Muscle layer of duodenum (tissue), 2 donors: ENCODE measurements around the gene P2RX5.

ENCODE experiments used
- H3K27ac ChIP-seq: one replicate; pipeline ENCODE4 v1.7.0; 2013; ENCODE audit warnings: mild to moderate bottlenecking, low read length
- H3K27me3 ChIP-seq: one replicate; pipeline ENCODE4 v1.7.0; 2013; ENCODE audit warnings: low read depth, mild to moderate bottlenecking, control low read depth, low read length
- H3K36me3 ChIP-seq, 2 donors: one replicate each; pipeline ENCODE4 v1.7.0; 2013; ENCODE audit warnings: low read length in 2 of 2, control low read depth in 1 of 2, mild to moderate bottlenecking in 1 of 2; ENCODE audit not compliant: insufficient read depth in 2 of 2, control insufficient read depth in 1 of 2
- H3K4me1 ChIP-seq, 2 donors: one replicate each; pipeline ENCODE4 v1.7.0; 2013; ENCODE audit warnings: low read length in 2 of 2, mild to moderate bottlenecking in 2 of 2, control low read depth in 1 of 2, moderate library complexity in 1 of 2; ENCODE audit not compliant: insufficient read depth in 2 of 2, control insufficient read depth in 1 of 2
- H3K4me3 ChIP-seq, 2 donors: one replicate each; pipeline ENCODE4 v1.7.0; 2013; ENCODE audit warnings: low read length in 2 of 2, low read depth in 1 of 2, mild to moderate bottlenecking in 1 of 2
- H3K9me3 ChIP-seq, 2 donors: one replicate each; pipeline ENCODE4 v1.7.0; 2013; ENCODE audit warnings: low read length in 2 of 2, control low read depth in 1 of 2, mild to moderate bottlenecking in 1 of 2; ENCODE audit not compliant: control insufficient read depth in 1 of 2
- donor health status: healthy.

Gene P2RX5

GRCh38 chr17:3647769-3648555 is 48.0 kb downstream of the P2RX5 start:
- Histone ChIP-seq H3K9me3 (no peaks in the 10 kb centered on the region), H3K27me3 (no peaks in the 10 kb centered on the region), H3K4me3 (no peak overlapping the region), H3K36me3 (peaks cover 3 to 14% of the 10 kb centered on the region in 2 donors), H3K4me1 (no peaks in the 10 kb centered on the region), H3K27ac (no peak overlapping the region)

GRCh38 chr17:3647251-3647650 is 48.7 kb downstream of the P2RX5 start:
- Histone ChIP-seq H3K36me3 (peaks cover 6 to 10% of the 10 kb centered on the region in 2 donors), H3K27me3 (no peaks in the 10 kb centered on the region), H3K4me1 (no peaks in the 10 kb centered on the region), H3K27ac (no peak overlapping the region), H3K4me3 (no peak overlapping the region), H3K9me3 (no peaks in the 10 kb centered on the region)

- Histone ChIP-seq H3K4me1 (no peaks in the 10 kb centered on the region), H3K36me3 (peaks cover 6 to 10% of the 10 kb centered on the region in 2 donors), H3K27ac (no peak overlapping the region), H3K4me3 (no peak overlapping the region), H3K27me3 (no peaks in the 10 kb centered on the region), H3K9me3 (no peaks in the 10 kb centered on the region)
Measured at GRCh38 chr17:3645310-3645709, 50.6 kb downstream of the P2RX5 start.

- peaks cover 10 to 14% of the 10 kb centered on the region in 2 donors for H3K36me3 ChIP-seq
Measured at GRCh38 chr17:3643889-3644349, 52.0 kb downstream of the P2RX5 start.

GRCh38 chr17:3641717-3642486 is 54.1 kb downstream of the P2RX5 start:
- Histone ChIP-seq H3K9me3 (no peaks in the 10 kb centered on the region), H3K27me3 (no peaks in the 10 kb centered on the region), H3K4me3 (no peak overlapping the region), H3K27ac (no peak overlapping the region), H3K36me3 (peaks cover 5 to 10% of the 10 kb centered on the region in 2 donors), H3K4me1 (peaks cover 0 to 8% of the 10 kb centered on the region in 2 donors)

More at GRCh38 chr17:3643889-3644349, 52.0 kb downstream of the P2RX5 start:
- Histone ChIP-seq H3K4me3 (no peak overlapping the region), H3K27me3 (no peaks in the 10 kb centered on the region), H3K27ac (no peak overlapping the region), H3K9me3 (no peaks in the 10 kb centered on the region), H3K4me1 (no peaks in the 10 kb centered on the region)

GRCh38 chr17:3641014-3641413 is 54.9 kb downstream of the P2RX5 start:
- peaks cover 0 to 9% of the 10 kb centered on the region in 2 donors for H3K4me1 ChIP-seq
- H3K4me3 ChIP-seq, result no peak overlapping the region
- H3K27me3 ChIP-seq, result no peaks in the 10 kb centered on the region
- no peak overlapping the region for H3K27ac ChIP-seq
- H3K36me3 ChIP-seq, result peaks cover 4 to 10% of the 10 kb centered on the region in 2 donors
- H3K9me3 ChIP-seq, result no peaks in the 10 kb centered on the region

- peaks cover 0 to 12% of the 10 kb centered on the region in 2 donors for H3K4me1 ChIP-seq
- H3K27ac ChIP-seq, result no peak overlapping the region
- no peaks in the 10 kb centered on the region for H3K27me3 ChIP-seq
- no peak overlapping the region for H3K4me3 ChIP-seq
- no peaks in the 10 kb centered on the region for H3K9me3 ChIP-seq
- H3K36me3 ChIP-seq, result peaks cover 4 to 10% of the 10 kb centered on the region in 2 donors
Measured at GRCh38 chr17:3639981-3640596, 55.9 kb downstream of the P2RX5 start.

GRCh38 chr17:3636908-3637373 is 59.0 kb downstream of the P2RX5 start:
- peaks cover 0 to 22% of the 10 kb centered on the region in 2 donors for H3K4me1 ChIP-seq
- peaks cover 4% of the 10 kb centered on the region in 2 donors for H3K36me3 ChIP-seq
- no peaks in the 10 kb centered on the region for H3K9me3 ChIP-seq
- H3K4me3 ChIP-seq, result peak overlapping the region; percentile 80 to 98
- H3K27me3 ChIP-seq, result no peaks in the 10 kb centered on the region
- peak overlapping the region; percentile 84 for H3K27ac ChIP-seq

- Histone ChIP-seq H3K27ac (peak within 1 kb of the TSS; percentile 84), H3K27me3 (no peaks in the 10 kb centered on the region), H3K4me1 (peaks cover 0 to 22% of the 10 kb centered on the region in 2 donors), H3K4me3 (peak within 1 kb of the TSS; percentile 80 to 98), H3K36me3 (peaks cover 4% of the 10 kb centered on the region in 2 donors), H3K9me3 (no peaks in the 10 kb centered on the region)
Measured at GRCh38 chr17:3636154-3636907, 59.6 kb downstream of the P2RX5 start, which contains the start of the genes CTNS and SHPK. Gene CTNS, plus strand, starts transcription at chr17:3636760. Its CDS starts 3,447 bp downstream, at chr17:3640207. Gene SHPK, minus strand, starts transcription at chr17:3636250. Its CDS starts 31 bp downstream, at chr17:3636219.

- H3K4me3 ChIP-seq, result peak overlapping the region; percentile 80 to 98
- H3K27ac ChIP-seq, result no peak overlapping the region
- H3K9me3 ChIP-seq, result no peaks in the 10 kb centered on the region
- H3K4me1 ChIP-seq, result peaks cover 0 to 25% of the 10 kb centered on the region in 2 donors
- no peaks in the 10 kb centered on the region for H3K27me3 ChIP-seq
- H3K36me3 ChIP-seq, result peaks cover 4 to 7% of the 10 kb centered on the region in 2 donors
Measured at GRCh38 chr17:3635474-3636153, 60.3 kb downstream of the P2RX5 start.
